HPDE6-E6E7 (cell line): ENCODE results near the gene BAZ1A.
A peak's percentile ranks its signal among the peaks of the same experiment; 100 is the strongest.
"Not testable (repeated sequence)": the region's sequence is repeated elsewhere in the genome, so short reads cannot be mapped to it uniquely, and the experiment has no call there.

ENCODE experiments used
- DNase-seq: peaks from one replicate; pipeline ENCODE4 v3.0.0; 2011; ENCODE audit warnings: missing footprints; ENCODE audit errors: extremely low spot score

Gene BAZ1A

DNA sequence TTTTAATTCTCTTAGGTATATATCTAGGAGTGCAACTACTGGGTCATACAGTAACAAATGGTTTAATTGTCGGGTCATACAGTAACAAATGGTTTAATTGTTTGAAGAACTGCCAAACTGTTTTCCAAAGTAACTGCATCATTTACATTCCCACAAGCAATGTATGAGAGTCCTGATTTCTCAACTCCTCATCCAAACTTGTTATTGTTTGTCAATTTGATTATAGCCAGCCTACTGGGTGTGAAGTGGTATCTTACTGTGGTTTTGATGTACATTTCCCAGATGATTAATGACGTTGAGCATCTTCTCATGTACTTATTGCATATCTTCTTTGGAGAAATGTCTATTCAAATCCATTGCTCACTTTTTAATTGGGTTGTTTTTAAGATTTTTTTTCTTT, 93.1 kb downstream of the BAZ1A start:
- DNase-seq, result no peak

DNA sequence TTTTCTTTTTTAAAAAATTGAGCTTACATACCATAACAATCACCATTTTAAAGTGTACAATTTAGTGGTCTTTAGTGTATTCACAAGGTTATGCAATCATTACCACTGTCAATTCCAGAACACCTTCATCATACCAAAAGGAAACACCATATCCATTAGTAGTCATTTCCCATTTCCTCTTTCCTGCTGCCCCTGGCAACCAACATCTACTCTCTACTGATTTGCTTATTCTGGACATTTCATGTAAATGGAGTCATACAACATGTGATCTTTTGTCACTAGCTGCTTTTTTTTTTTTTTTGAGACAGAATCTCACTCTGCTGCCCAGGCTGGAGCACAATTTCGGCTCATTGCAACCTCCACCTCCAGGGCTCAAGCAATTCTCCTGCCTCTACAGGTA, 93.9 kb downstream of the BAZ1A start:
- peak; percentile 31 for DNase-seq

DNA sequence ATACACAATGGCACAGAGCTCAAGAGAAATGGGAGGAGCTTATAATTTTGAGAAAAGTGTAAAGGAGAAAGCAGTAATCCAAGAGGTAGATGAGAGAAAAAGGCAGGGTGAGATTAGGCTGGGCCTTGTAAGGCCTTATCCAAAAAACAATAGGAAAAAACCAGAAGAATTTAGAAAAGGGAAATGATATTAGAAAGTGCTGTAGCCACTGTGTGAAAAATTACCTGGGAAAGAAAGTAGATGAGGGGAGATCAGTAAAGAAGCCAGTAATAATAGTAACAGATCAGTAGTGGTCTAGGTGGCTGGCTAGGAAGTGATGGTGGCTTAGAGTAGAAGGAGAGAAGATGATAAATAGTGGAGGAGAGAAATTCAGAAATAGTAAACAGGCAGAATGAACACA, 94.5 kb downstream of the BAZ1A start:
- DNase-seq, result no peak

DNA sequence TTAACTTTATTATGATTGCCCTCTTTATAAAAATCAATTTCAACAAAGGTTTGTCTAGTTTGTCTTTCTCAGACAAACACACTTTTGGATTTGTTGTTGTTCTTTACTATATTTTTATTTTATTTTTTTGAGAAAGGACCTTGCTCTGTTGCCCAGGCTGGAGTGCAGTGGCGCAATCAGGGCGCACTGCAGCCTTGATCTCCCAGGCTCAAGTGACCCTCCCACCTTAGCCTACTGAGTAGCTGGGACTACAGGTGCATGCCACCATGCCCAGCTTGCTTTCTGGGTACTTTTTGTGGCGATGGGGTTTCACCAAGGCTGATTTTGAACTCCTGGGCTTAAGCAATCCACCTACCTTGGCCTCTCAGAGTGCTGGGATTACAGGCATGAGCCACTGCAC, 96.4 kb downstream of the BAZ1A start:
- DNase-seq, result no peak

DNA sequence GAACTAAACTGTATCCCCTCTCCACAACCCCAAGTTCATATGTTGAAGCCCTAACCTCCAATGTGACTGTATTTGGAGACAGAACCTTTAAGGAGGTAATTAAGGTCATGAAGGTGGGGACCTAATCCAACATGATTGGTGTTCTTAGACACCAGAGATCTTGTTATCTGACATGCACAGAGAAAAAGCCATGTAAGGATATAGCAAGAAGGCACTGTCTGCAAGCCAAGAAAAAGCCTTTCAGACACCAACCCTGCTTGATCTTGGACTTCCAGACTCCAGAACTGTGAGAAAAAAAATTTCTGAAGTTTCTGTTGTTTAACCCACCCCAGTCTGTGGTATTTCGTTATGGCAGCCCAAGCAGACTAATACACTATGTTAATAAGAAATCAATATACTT, 98.5 kb downstream of the BAZ1A start:
- DNase-seq, result no peak

DNA sequence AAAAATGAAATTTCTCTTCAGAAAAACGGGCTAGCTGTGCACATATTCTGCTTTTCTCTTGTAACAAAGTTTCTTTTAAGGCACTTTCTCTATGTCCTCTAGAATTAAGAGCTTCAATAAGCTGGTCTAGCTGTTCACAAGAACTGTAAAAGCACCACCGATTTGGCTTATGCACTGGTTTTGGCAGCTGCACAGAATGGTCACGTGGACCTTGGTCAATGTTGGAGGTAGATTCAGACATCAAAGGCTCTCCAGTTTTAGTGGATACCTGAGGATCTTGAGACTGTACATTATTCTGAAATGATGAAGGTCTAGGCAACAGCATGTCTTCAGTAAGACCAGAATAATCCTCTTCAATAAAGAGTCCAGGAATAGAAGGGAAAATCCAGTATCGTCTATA, 99.2 kb downstream of the BAZ1A start:
- DNase-seq, result no peak

DNA sequence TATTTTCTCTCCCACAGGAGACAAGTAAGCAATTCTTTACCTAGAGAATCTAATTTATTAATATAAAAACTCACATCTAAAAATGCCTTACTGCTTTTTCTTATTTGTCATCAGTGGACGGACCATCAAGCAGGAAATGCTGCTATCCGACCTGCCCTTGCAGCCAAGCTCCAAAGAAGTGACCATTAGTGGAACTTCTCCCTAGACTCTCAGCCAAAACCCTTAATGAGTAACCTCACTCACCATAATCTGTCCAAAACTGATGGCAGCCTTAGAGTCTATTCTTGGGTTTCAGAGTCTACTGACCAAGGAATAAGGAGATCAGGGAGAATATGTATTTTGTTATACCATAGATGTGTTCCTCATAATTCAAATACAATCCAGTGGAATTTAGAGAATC, 99.8 kb downstream of the BAZ1A start:
- DNase-seq, result no peak

DNA sequence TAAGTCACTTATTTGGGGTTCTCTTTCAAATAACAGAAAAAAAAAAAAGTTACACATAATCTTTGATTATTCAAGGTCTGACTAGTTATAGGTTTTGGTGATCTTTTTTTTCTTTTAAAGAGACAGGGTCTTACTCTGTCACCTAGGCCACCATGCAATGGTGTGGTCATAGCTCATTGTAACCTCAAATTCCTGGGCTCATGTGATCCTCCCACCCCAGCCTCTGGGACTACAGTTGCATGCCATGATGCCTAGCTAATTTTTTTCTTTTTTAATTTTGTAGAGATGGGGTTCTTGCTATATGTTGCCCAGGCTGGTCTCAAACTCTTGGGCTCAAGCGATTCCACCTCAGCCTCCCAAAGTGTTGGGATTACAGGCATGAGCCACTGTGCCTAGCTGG, 104.3 kb downstream of the BAZ1A start:
- no peak for DNase-seq

DNA sequence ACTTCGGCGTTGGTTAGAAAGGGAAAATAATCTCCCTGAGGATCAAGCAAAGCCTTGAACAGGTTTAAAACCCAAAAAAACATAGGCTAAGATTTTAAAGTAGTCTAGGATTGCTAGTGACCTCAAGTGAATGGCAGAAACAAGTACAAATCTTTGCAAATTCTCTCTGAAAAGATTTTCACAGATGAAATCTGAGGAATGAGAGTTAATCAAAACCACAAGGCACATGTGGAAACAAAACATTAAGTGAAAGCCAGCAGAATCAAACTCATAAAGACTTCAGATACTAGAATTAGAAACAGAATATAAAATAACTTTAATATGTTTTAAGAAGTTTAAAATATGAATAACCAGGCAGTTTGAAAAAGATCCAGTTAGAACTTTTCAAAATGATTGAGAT, 108.6 kb downstream of the BAZ1A start:
- DNase-seq, result no peak

DNA sequence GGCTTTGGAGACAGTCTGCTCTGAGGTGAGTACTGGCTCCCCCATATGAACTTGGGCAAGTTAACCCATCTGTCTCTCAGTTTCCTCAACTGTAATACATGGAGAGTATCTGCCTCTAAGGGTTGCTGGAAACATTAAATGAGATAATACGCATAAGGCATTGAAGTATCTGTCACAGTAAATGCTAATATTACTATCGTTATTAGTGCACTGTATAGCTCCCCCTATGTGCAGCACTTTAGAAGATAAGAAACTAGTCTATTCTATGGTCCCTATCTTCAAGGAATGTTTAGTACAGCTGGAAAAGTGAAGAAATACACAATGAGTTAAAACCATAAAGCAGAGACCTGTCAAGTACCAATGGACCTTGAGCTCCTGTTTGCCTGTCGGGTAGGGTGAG, 109.1 kb downstream of the BAZ1A start:
- DNase-seq, result no peak

DNA sequence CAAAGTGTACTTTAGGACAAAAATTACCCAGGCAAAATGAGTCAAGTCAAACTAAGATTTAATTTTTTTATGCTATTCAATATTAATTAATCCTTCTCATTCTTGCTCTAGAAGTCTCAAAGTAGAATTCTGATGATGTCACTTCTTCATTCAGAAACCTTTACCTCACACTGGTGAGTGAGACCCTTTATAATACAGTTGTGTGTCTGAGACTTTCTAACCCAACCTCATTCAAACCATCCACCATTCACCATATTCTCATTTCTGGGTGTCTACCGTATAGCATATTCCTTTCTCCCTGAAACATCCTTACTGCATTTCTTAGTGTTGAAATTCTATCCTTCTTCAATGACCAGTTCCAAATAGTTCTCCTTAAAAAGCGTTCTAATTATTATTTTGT, 119.9 kb downstream of the BAZ1A start:
- no peak for DNase-seq

DNA sequence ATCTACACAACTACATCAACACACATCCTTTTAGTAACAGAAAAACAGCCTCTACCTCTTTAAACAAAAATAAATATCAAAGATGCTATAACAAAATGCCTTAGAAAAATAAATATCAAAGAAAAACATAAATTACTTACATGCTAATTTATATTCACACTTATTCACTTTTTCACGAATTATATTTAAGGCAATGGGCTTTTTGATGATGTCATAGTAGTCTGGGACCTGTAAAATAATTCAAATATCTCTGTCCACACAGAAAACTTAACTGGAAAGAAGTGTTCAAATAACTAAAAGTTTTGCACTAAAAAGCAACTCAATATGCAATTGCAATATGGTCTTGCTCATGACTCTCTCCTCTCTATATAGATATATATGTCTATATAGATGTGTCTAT, 120.5 kb downstream of the BAZ1A start:
- DNase-seq, result no peak

DNA sequence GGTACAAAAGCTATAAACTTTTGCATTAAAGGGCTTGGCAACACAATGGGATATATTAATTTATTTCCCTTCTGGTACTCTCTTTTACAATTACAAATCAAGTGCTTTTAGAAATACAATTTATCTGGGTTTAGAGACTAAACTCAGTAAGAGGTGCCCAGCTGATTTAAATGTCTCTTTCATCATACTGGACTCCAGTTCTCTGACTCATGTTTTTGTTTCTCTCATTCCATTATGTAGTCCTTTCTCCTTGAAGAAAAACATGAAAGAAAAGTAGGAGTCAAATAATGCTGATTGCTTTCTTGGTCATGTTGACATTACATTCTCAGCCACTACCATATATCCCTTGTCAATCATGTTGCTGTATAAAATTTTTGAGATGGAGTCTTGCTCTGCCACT, 124.5 kb downstream of the BAZ1A start:
- peak; percentile 6 for DNase-seq

DNA sequence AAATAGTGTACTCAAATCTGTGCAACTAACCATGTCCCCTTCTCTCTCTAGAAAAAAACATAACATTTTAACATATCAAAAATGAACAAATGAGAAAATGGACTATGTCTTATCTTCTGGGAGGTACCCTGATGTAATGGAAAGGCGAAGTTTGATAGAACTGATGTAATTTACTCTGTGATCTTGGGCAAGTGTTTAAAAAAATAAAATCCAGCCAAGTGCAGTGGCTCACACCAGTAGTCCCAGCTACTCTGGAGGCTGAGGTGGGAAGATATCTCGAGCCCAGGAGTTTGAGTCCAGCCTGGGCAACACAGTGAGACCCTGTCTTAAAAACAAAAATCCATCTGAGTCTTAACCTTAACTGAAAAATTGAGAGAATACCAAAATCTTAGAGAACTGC, 124.9 kb downstream of the BAZ1A start:
- no peak for DNase-seq

DNA sequence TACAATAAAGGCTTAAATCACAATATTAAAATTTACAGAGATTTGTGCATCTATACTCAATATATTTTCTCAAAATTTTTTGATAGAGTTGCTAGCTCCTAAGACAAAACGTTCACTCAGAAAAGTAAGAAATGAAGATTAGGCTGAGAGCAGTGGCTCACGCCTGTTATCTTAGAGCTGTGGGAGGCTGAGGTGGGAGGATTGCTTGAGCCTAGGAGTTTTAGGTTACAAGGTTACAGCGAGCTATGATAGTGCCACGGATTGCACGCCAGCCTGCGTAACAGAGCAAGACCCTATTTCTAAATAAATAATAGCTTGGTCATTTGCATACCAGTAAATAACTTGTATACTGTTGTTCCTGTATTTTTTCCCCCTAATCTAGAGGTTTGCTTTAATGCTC, 125.8 kb downstream of the BAZ1A start:
- DNase-seq, result no peak

DNA sequence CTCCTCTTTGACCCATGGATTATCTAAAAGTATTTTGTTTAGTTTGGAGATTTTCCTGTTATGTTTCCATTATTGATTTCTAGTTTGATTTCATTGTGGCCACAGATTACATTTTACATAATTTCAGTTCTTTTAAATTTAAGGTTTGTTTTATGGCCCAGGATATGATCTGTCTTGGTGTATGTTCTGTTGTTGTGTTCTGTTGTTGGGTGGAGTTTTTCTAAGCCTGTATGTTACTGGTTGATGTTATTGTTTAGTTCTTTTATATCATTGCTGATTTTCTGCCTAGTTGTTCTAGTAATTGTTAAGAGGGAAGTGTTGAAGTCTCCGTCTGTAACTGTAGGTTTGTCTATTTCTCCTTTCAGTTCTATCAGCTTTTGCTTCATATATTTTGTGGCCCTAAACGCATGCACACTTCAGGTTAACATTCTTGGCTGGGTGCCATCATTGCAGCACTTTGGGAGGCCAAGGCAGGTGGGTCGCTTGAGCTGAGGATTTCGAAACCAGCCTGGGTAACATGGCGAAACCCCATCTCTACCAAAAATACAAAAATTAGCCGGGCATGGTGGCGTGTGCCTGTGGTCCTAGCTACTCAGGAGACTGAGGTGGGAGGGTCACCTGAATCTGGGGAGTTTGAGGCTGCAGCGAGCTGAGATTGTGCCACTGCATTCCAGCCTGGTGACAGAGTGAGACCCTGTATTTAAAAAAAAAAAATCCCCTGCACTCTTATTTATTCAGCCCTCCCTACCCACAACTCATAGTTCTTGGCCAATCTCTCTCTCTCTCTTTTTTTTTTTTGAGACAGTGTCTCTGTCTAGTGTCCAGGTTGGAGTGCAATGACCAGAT, 132.7 kb downstream of the BAZ1A start:
- DNase-seq, result no peak

DNA sequence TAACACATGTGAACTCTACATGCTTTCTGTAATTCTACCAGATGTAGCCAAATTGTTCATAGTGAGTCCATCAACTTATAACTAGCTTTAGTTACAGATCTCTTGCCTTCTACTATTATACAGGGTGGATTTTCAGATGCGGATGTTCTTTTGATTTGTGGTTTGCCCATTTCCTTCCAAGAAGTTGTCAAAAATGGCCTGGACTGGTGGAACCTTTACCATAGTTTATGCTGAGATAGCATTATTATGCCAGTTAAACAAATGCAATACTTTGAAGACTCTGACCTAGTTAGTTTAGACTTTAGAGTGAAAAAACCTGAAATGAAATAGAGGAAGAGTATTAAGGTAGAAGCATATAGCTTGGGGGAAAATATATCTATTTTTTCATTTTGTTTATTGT, 133.3 kb downstream of the BAZ1A start:
- DNase-seq, result no peak

DNA sequence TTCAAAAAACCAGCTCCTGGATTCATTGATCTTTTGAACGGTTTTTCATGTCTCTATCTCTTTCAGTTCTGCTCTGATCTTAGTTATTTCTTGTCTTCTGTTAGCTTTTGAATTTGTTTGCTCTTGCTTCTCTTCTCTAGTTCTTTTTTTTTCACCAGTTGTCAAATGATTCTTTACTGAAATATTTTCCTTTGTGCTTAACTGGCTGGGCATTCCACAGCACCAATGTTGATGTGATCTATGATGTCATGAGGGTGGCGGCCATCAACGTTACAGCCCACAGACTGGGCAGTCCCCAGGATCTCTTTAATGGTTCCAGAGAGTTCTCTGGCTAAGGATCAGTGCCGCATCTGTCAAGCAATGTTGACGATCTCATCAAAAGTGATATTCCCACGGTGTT, 135.0 kb downstream of the BAZ1A start:
- not testable (repeated sequence) for DNase-seq

DNA sequence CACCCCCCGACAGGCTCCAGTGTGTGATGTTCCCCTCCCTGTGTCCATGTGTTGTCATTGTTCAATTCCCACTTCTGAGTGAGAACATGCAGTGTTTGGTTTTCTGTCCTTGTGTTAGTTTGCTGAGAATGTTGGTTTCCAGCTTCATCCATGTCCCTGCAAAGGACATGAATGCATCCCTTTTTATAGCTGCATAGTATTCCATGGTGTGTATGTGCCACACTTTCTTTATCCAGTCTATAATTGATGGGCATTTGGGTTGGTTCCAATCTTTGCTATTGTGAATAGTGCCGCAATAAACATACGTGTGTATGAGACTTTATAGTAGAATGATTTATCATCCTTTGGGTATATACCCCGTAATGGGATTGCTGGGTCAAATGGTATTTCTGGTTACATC, 138.1 kb downstream of the BAZ1A start:
- DNase-seq, result not testable (repeated sequence)

DNA sequence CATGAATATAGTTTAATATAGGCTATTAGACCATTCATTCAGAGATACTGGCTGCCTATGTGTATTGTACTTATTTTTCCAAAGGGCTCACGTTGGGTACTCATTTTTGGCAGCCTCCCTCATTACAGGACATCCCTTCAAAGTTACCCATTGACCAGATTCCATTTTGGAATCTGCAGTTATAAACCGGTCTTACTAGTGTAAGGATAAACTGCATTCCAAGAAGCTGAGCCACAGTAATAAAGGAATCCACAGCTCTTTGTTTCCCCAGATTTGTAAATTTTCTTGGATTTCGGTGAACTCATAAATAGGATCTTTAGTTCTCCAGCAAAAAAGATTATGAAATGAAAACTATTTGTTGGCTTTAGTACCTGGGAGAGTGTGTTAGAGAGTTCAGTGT, 141.9 kb downstream of the BAZ1A start:
- DNase-seq, result peak; percentile 47

DNA sequence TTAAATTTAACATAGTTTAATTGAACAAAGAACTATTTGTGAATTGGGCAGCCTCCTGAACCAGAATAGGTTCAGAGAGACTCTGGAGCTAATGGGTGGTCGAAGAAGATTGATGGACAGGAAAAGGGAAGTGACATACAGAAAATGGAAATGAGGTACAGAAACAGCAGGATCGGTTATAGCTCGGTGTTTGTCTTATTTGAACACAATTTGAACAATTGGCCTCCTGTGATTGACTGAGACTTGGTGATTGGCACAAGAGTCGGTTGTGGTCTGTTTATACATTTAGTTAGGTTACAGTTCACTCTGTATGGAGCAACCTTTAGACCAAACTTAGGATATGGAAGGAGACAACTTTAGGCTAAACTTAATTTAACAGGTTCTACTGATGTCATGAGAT, 142.4 kb downstream of the BAZ1A start:
- DNase-seq, result no peak

DNA sequence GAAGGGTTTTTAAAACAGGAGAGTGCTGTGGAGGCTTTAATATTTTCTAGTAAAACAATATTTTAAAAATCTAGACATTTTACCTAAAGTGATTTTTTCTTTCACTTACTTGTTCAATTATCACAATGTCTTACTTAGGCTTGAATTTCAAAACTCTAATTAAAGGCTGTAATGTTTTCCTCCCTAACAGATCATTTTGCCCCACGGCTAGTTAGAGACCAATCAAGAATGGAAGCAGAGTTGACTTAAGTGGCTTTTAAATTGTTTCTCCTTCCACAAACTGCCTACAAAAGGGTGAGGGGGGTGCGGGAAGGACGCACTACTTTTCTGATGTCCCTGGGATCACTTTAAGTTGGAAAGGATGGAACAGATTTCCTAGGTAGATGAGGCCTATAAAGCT, 151.3 kb downstream of the BAZ1A start:
- DNase-seq, result no peak

DNA sequence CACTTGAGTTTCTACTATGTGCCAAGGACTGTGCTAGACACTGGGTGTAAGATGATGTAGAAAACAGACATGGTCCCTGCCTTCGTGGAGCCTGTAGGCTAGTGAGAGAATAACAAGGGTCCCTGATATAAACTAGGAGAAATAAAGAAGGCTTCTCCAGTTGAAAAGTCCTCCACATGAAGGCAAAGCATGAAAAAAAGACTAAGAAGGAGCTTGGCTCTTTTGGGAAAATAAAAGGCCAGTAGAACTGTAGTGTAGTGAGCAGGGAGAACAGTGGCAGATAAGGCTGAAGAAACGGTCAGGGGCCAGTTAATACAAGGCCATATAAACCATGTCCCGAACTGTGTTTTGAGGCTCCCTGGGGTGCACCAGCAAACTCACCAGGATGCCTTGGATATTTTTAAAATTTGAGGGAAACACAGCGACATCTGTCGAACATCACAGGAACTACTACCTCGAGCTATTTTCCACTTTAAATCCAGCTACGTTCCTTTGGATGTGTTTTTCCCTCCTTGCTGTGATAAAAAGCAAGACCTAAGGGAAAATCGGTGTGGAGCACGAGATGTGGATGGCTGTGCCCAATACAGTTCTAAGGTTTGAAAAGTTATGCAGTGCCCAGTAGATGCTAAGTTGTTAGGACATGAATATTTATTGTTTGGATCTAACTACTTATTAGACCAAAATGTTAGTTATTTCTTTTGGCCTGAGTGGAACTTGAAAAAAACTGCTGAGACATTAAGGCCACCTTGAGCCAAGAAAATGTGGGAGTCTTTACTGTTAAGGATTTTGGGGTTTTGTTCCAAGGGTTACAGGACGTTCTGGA, 152.2 kb downstream of the BAZ1A start:
- DNase-seq, result no peak
